WTC11 (cell line): ENCODE measurements around the gene ASB13.

ENCODE experiments used
- ATF1 ChIP-seq: sonication (generic); formaldehyde crosslinking; IDR thresholded peaks from 2 replicates; pipeline ENCODE4 v1.8.1; 2023; ENCODE audit warnings: mild to moderate bottlenecking, moderate library complexity, missing genetic modification reagents
- CREB1 ChIP-seq: sonication (generic); formaldehyde crosslinking; IDR thresholded peaks from 2 replicates; pipeline ENCODE4 v1.8.0; 2023; ENCODE audit warnings: mild to moderate bottlenecking, missing genetic modification reagents
- IRF2 ChIP-seq: sonication (generic); formaldehyde crosslinking; IDR thresholded peaks from 2 replicates; pipeline ENCODE4 v1.8.0; 2022; ENCODE audit warnings: low read depth, missing genetic modification reagents, borderline replicate concordance
- JUN ChIP-seq: sonication (generic); formaldehyde crosslinking; IDR thresholded peaks from 2 replicates; pipeline ENCODE4 v1.8.0; 2023; ENCODE audit warnings: mild to moderate bottlenecking, missing genetic modification reagents
- MAX ChIP-seq: sonication (generic); formaldehyde crosslinking; IDR thresholded peaks from 2 replicates; pipeline ENCODE4 v1.8.0; 2022; ENCODE audit warnings: mild to moderate bottlenecking, missing genetic modification reagents
- NFYB ChIP-seq: sonication (generic); formaldehyde crosslinking; conservative IDR thresholded peaks from 2 replicates; pipeline ENCODE4 v1.8.0; 2022; ENCODE audit warnings: low read depth, missing genetic modification reagents
- SP1 ChIP-seq: sonication (generic); formaldehyde crosslinking; conservative IDR thresholded peaks from 2 replicates; pipeline ENCODE4 v1.8.1; 2022; ENCODE audit warnings: missing genetic modification reagents
- TF ChIP-seq, protein P1 (sequence below): sonication (generic); formaldehyde crosslinking; IDR thresholded peaks from 2 replicates; pipeline ENCODE4 v1.8.1; 2023; ENCODE audit warnings: mild to moderate bottlenecking, missing genetic modification reagents, moderate library complexity

DNA sequence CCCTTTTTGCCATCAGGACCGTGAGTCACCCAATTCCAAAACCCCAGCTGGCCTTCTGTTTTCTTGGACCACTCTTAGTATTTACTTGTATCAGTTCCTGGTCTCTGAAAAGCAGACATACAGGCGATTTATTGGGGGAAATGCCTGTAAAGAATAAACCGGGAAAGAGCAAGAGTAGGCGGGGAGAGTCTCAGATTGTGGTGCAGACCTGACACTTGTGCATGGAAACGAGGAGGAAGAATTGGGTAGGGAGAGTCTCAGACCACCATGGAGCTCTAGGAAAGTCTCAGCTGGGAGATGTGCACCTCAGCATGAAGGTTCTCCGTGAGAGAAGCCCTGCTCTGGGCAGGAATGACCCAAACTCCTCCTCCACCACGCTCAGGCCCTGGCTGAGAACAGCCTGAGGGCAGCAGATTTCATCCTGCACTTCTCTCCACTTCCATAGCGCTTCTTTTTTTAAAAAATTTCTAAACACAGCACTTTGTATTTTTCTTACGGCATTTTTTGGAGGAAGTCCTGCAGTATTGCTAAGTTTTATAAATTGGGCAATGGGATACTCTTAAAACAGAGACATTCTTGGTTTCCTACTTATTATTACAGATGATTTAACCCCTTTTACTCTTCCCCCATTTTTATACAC, 12.1 kb upstream of the ASB13 start:
- TF ChIP-seq JUN (CRISPR knock-in tag) (no peak), CREB1 (no peak), MAX (no peak), SP1 (CRISPR knock-in tag) (no peak), NFYB (CRISPR knock-in tag) (no peak), IRF2 (CRISPR knock-in tag) (no peak), ATF1 (no peak)
- TF ChIP-seq, protein P1, sequence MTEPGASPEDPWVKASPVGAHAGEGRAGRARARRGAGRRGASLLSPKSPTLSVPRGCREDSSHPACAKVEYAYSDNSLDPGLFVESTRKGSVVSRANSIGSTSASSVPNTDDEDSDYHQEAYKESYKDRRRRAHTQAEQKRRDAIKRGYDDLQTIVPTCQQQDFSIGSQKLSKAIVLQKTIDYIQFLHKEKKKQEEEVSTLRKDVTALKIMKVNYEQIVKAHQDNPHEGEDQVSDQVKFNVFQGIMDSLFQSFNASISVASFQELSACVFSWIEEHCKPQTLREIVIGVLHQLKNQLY = no peak
